ENCODE results near the gene METTL8.
"Not testable (repeated sequence)": the region's sequence is repeated elsewhere in the genome, so short reads cannot be mapped to it uniquely, and the experiment has no call there.

METTL8 gene

DNA sequence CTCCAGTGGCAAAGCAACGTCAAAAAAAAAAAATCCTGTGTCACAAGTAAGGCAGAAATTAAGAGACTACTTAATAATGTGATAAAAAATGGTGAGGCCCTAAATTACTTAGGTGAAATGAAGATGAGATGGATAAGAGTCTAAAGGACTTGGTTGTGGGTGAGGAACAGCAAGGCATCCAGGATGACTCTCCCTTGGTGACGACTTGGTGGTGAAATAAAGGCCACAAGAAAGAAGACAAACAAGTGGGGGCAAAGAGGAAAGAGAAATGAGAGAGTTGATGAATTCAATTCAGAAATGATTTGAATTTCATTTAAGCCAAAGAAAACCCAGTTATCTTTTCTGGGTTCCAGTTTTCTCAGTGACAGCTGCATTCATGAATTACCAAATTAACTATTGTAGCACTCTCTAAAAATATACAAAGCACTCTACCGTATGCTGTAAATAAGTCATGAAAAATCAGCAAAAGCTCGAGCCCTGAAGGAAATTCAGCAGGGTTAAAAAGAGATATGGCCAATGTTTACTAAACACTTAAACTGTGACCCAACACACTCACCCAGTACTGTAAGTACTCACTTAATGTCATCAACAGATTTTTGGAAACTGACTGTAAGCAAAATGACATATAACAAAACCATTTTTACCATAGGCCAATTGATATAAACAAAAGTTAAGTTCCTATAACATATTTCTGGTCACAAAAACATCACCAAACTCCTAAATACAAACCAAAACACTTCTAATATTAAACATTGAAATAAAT, 1.4 kb downstream of the METTL8 start:
- H3K4me3 ChIP-seq (ENCODE audit: insufficient read depth, low read length, poor library complexity, severe bottlenecking): peak overlapping the region; percentile 72
- peak overlapping the region; percentile 82 for H3K9ac ChIP-seq (ENCODE audit: low read length)

DNA sequence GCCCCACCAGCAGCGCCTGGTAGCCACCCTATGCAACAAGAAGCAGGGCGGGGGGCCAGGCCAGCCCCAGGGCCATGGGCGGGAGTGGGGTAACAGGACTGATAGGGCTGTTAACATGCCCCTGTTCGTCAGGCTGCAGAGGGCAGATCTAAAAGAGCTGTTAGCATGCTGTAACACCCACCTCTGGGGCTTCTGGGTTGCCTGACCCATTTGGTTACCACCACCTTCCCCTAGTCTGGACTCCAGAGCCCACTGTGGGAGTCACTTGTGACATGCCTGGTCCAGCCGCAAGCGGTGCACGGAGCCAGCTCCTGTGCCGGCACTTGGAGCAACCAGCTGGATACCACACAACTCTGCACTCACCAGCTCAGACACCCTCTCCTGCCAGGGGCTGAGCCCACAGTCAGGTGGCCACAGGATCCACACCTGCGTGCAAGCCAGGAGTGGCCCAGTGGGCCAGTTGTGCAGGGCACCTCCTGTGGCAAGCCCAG, 2.1 kb downstream of the METTL8 start:
- H3K9ac ChIP-seq (ENCODE audit: low read length): peak overlapping the region; percentile 82
- H3K36me3 ChIP-seq (ENCODE audit: low read length): peaks cover 26% of the 10 kb centered on the region
- no peaks in the 10 kb centered on the region for H3K9me2 ChIP-seq (replicated peaks; ENCODE audit: insufficient read depth, low read length)
- peaks cover 75% of the 10 kb centered on the region for H3K79me2 ChIP-seq (ENCODE audit: insufficient read depth, low read length)
- H3F3A ChIP-seq (ENCODE audit: insufficient read depth): peaks cover 29% of the 10 kb centered on the region
- peak overlapping the region; percentile 95 for H3K4me2 ChIP-seq (ENCODE audit: low read depth, low read length, poor library complexity, severe bottlenecking)
- no peak for TF ChIP-seq EZH2phosphoT487 (conservative IDR thresholded peaks at IDR 0.05; ENCODE audit: low read length)
- TF ChIP-seq, protein P1, sequence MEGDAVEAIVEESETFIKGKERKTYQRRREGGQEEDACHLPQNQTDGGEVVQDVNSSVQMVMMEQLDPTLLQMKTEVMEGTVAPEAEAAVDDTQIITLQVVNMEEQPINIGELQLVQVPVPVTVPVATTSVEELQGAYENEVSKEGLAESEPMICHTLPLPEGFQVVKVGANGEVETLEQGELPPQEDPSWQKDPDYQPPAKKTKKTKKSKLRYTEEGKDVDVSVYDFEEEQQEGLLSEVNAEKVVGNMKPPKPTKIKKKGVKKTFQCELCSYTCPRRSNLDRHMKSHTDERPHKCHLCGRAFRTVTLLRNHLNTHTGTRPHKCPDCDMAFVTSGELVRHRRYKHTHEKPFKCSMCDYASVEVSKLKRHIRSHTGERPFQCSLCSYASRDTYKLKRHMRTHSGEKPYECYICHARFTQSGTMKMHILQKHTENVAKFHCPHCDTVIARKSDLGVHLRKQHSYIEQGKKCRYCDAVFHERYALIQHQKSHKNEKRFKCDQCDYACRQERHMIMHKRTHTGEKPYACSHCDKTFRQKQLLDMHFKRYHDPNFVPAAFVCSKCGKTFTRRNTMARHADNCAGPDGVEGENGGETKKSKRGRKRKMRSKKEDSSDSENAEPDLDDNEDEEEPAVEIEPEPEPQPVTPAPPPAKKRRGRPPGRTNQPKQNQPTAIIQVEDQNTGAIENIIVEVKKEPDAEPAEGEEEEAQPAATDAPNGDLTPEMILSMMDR (IDR thresholded peaks at IDR 0.05; ENCODE audit: insufficient read depth, low read length, poor library complexity, severe bottlenecking): no peak
- H3K27me3 ChIP-seq (ENCODE audit: low read length): no peaks in the 10 kb centered on the region
- peak overlapping the region; percentile 93 for H3K27ac ChIP-seq (ENCODE audit: low read depth, low read length)
- H2AFZ ChIP-seq (ENCODE audit: low read depth, low read length, severe bottlenecking): no peak overlapping the region
- peak overlapping the region; percentile 72 for H3K4me3 ChIP-seq (ENCODE audit: insufficient read depth, low read length, poor library complexity, severe bottlenecking)
- H3K9me3 ChIP-seq (ENCODE audit: insufficient read depth, low read length): peaks cover 16% of the 10 kb centered on the region
- H4K20me1 ChIP-seq (ENCODE audit: low read depth, low read length): no peaks in the 10 kb centered on the region

More for the DNA sequence above, 1.4 kb downstream of the METTL8 start:
- H3F3A ChIP-seq (ENCODE audit: insufficient read depth): peaks cover 29% of the 10 kb centered on the region
- peaks cover 16% of the 10 kb centered on the region for H3K9me3 ChIP-seq (ENCODE audit: insufficient read depth, low read length)
- TF ChIP-seq, protein P1 (IDR thresholded peaks at IDR 0.05; ENCODE audit: insufficient read depth, low read length, poor library complexity, severe bottlenecking): no peak
- TF ChIP-seq EZH2phosphoT487 (conservative IDR thresholded peaks at IDR 0.05; ENCODE audit: low read length): no peak
- peaks cover 74% of the 10 kb centered on the region for H3K79me2 ChIP-seq (ENCODE audit: insufficient read depth, low read length)
- H3K4me2 ChIP-seq (ENCODE audit: low read depth, low read length, poor library complexity, severe bottlenecking): peak overlapping the region; percentile 95
- no peaks in the 10 kb centered on the region for H3K9me2 ChIP-seq (replicated peaks; ENCODE audit: insufficient read depth, low read length)
- H3K27ac ChIP-seq (ENCODE audit: low read depth, low read length): peak overlapping the region; percentile 93
- H3K27me3 ChIP-seq (ENCODE audit: low read length): no peaks in the 10 kb centered on the region
- peaks cover 28% of the 10 kb centered on the region for H3K36me3 ChIP-seq (ENCODE audit: low read length)
- H2AFZ ChIP-seq (ENCODE audit: low read depth, low read length, severe bottlenecking): peak overlapping the region; percentile 65
- H4K20me1 ChIP-seq (ENCODE audit: low read depth, low read length): no peaks in the 10 kb centered on the region

DNA sequence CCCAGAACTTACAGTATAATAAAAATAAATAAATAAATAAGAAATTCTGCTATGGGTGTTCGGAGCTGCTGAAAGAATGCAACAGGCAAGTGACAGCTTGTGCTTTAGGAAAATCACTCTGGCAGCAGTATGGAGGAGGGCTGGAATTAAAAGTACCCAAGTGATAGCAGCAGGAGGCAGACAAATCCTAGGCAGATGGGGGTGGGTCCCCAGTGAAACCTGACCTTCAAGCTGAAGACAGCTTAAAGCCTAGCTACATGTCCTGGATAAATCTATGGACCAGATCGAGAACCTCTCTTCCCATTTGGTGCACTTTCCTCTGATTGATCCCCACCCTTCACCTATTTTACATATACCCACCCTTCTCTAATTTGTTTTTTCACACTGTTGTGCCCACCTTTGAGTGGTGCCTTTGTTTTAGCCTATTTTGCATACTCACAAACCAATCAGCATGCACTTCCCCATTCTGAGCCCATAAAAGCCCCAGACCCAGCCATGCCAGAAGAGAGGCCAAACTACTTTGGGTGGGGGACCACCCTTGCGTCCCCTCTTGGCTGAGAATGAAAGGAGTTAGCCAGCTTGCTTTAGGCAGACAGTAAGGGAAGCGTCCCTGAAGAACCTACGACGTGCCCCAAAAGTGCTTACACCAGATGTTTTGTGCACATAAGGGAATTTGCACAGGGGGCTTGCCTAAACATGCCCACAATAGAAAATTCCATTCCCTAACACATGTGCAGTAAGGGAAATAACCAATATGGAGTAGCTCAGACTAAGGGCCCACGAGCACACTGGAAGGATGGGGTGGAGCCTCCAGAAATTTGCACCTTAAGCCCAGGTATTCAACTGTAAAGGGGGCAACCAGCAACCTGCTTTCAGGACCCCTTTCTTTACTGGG, 3.0 kb downstream of the METTL8 start:
- Histone ChIP-seq H3K9me2 (replicated peaks; ENCODE audit: insufficient read depth, low read length) (no peaks in the 10 kb centered on the region), H3K79me2 (ENCODE audit: insufficient read depth, low read length) (peaks cover 77% of the 10 kb centered on the region), H3K9me3 (ENCODE audit: insufficient read depth, low read length) (peaks cover 12% of the 10 kb centered on the region), H3K27me3 (ENCODE audit: low read length) (no peaks in the 10 kb centered on the region), H3K27ac (ENCODE audit: low read depth, low read length) (no peak overlapping the region), H3K4me3 (ENCODE audit: insufficient read depth, low read length, poor library complexity, severe bottlenecking) (no peak overlapping the region), H3K36me3 (ENCODE audit: low read length) (peaks cover 24% of the 10 kb centered on the region), H2AFZ (ENCODE audit: low read depth, low read length, severe bottlenecking) (no peak overlapping the region), H3F3A (ENCODE audit: insufficient read depth) (peaks cover 26% of the 10 kb centered on the region), H4K20me1 (ENCODE audit: low read depth, low read length) (no peaks in the 10 kb centered on the region), H3K4me2 (ENCODE audit: low read depth, low read length, poor library complexity, severe bottlenecking) (no peak overlapping the region), H3K9ac (ENCODE audit: low read length) (no peak overlapping the region)
- TF ChIP-seq, protein P1 (IDR thresholded peaks at IDR 0.05; ENCODE audit: insufficient read depth, low read length, poor library complexity, severe bottlenecking): no peak
- TF ChIP-seq EZH2phosphoT487 (conservative IDR thresholded peaks at IDR 0.05; ENCODE audit: low read length): no peak

DNA sequence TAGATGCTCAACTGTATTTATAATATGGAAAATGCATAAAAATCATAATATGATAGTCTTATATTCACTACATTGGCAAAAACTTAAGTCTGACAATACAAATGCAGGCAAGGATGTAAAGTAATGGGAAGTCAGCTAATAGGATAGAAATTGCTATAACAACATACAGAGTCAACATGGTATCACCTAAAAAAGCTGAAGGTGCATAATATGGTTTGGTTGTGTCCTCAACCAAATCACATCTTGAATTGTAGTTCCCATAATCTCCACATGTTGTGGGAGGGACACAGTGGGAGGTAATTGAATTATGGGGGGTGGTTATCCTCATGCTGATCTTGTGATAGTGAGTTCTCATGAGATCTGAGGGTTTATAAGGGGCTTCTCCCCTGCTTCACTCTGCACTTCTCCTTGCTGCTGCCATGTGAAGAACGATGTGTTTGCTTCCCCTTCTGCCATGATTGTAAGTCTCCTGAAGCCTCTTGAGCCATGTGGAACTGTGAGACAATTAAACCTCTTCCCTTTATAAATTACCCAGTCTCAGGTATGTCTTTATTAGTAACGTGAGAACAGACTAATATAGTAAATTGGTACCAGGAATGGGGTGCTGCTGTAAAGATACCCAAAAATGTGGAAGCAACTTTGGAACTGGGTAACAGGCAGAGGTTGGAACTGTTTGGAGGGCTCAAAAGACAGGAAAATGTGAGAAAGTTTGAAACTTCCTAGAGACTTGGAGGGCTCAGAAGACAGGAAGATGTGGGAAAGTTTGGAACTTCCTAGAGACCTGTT, 10.9 kb downstream of the METTL8 start:
- not testable (repeated sequence) for H3K4me2 ChIP-seq (ENCODE audit: low read depth, low read length, poor library complexity, severe bottlenecking); H4K20me1 ChIP-seq (ENCODE audit: low read depth, low read length); H3K9me2 ChIP-seq (replicated peaks; ENCODE audit: insufficient read depth, low read length); H3K27ac ChIP-seq (ENCODE audit: low read depth, low read length); H3F3A ChIP-seq (ENCODE audit: insufficient read depth); H3K9ac ChIP-seq (ENCODE audit: low read length); H3K4me3 ChIP-seq (ENCODE audit: insufficient read depth, low read length, poor library complexity, severe bottlenecking); H3K27me3 ChIP-seq (ENCODE audit: low read length); H2AFZ ChIP-seq (ENCODE audit: low read depth, low read length, severe bottlenecking)
- H3K79me2 ChIP-seq (ENCODE audit: insufficient read depth, low read length): peaks cover 58% of the 10 kb centered on the region
- peaks cover 13% of the 10 kb centered on the region for H3K36me3 ChIP-seq (ENCODE audit: low read length)
- H3K9me3 ChIP-seq (ENCODE audit: insufficient read depth, low read length): peaks cover 14% of the 10 kb centered on the region; the same call in 1 of the 2 replicates
